ENCODE results near the gene NOXA1. TPM values are rescaled to one million over a fixed set of nuclear protein-coding genes. Genes with fewer than 3 reads are reported as not detected.

Gene NOXA1
- total RNA-seq, 4 donors from 2014 or later = 6.3 to 11.4 (median 10.1) TPM

GRCh38 chr9:137381501-137382443 lies 41.4 kb upstream of the NOXA1 start:
- Histone ChIP-seq H3K27me3 (no peaks in the 10 kb centered on the region), H3K9me3 (no peaks in the 10 kb centered on the region), H3K36me3 (peaks cover 0 to 36% (median 0%) of the 10 kb centered on the region in 3 donors), H3K4me1 (no peaks in the 10 kb centered on the region), H3K27ac (no peak overlapping the region), H3K4me3 (no peak overlapping the region)
- WGBS, 2 donors = 89% methylated on average over 53 of the region's 53 CpGs
- TF ChIP-seq EP300 (IDR thresholded peaks at IDR 0.05) = no peak
- TF ChIP-seq POLR2A (IDR thresholded peaks at IDR 0.05) = no peak
- TF ChIP-seq CTCF (IDR thresholded peaks at IDR 0.05) = no peak
- DNase-seq (ENCODE audit: low spot score in 2 of 2) = no peak

GRCh38 chr9:137382444-137383080 lies 40.6 kb upstream of the NOXA1 start:
- H3K27me3 ChIP-seq = no peaks in the 10 kb centered on the region
- TF ChIP-seq POLR2A (IDR thresholded peaks at IDR 0.05) (no peak), EP300 (IDR thresholded peaks at IDR 0.05) (no peak), CTCF (IDR thresholded peaks at IDR 0.05) (no peak)
- H3K9me3 ChIP-seq = no peaks in the 10 kb centered on the region
- peaks cover 0 to 33% (median 0%) of the 10 kb centered on the region in 3 donors for H3K36me3 ChIP-seq
- no peak for DNase-seq (ENCODE audit: low spot score in 2 of 2)
- H3K4me3 ChIP-seq = no peak overlapping the region
- no peak overlapping the region for H3K27ac ChIP-seq
- WGBS, 2 donors = 70 to 77% methylated on average over 18 to 20 of the region's 25 CpGs
- H3K4me1 ChIP-seq = peaks cover 0 to 6% (median 0%) of the 10 kb centered on the region in 4 donors

GRCh38 chr9:137383081-137383783 lies 40.0 kb upstream of the NOXA1 start:
- no peak for TF ChIP-seq CTCF (IDR thresholded peaks at IDR 0.05)
- TF ChIP-seq EP300 (IDR thresholded peaks at IDR 0.05) = no peak
- TF ChIP-seq POLR2A (IDR thresholded peaks at IDR 0.05) = no peak
- Histone ChIP-seq H3K27ac (no peak overlapping the region), H3K4me3 (no peak overlapping the region), H3K9me3 (no peaks in the 10 kb centered on the region), H3K4me1 (peaks cover 0 to 13% (median 0%) of the 10 kb centered on the region in 4 donors), H3K27me3 (no peaks in the 10 kb centered on the region), H3K36me3 (peaks cover 0 to 36% (median 0%) of the 10 kb centered on the region in 3 donors)
- no peak for DNase-seq (ENCODE audit: low spot score in 2 of 2)
- WGBS, 2 donors = 74 to 75% methylated on average over 21 to 23 of the region's 27 CpGs

- no peak for DNase-seq (ENCODE audit: low spot score in 2 of 2)
- Histone ChIP-seq H3K27ac (no peak overlapping the region), H3K4me1 (peaks cover 0 to 15% (median 0%) of the 10 kb centered on the region in 4 donors), H3K36me3 (peaks cover 0 to 44% (median 0%) of the 10 kb centered on the region in 3 donors), H3K4me3 (no peak overlapping the region), H3K9me3 (no peaks in the 10 kb centered on the region), H3K27me3 (no peaks in the 10 kb centered on the region)
- TF ChIP-seq CTCF (IDR thresholded peaks at IDR 0.05) (no peak), EP300 (IDR thresholded peaks at IDR 0.05) (no peak), POLR2A (IDR thresholded peaks at IDR 0.05) (no peak)
- WGBS, 2 donors = 89% methylated on average over 39 of the region's 39 CpGs
These were observed 39.1 kb upstream of the NOXA1 start for GRCh38 chr9:137383784-137384756.
